HK-2 (cell line): ENCODE measurements around the gene SHC1.

Source experiments
- DNase-seq: peaks from one replicate; pipeline ENCODE4 v3.0.0-alpha.2; 2018; ENCODE audit not compliant: unreplicated experiment

Gene SHC1

GRCh38 chr1:154973344-154974101 lies 3.0 kb upstream of the SHC1 start:
- peak; percentile 97 for DNase-seq

- peak; percentile 94 for DNase-seq
Observed at GRCh38 chr1:154972517-154973343, 2.2 kb upstream of the SHC1 start.

- no peak for DNase-seq
Observed at GRCh38 chr1:154972213-154972516, 1.6 kb upstream of the SHC1 start.

- DNase-seq, result no peak
Observed at GRCh38 chr1:154971341-154971998, 923 bp upstream of the SHC1 start.

- DNase-seq, result no peak
Observed at GRCh38 chr1:154969860-154970452, 591 bp downstream of the SHC1 start.

- no peak for DNase-seq
Observed at GRCh38 chr1:154969246-154969645, 1.3 kb downstream of the SHC1 start.

- no peak for DNase-seq
Observed at GRCh38 chr1:154968731-154969130, 1.8 kb downstream of the SHC1 start.

GRCh38 chr1:154967331-154967950 lies 3.1 kb downstream of the SHC1 start:
- no peak for DNase-seq

- no peak for DNase-seq
Observed at GRCh38 chr1:154966111-154966510, 4.4 kb downstream of the SHC1 start.

GRCh38 chr1:154964359-154964758 lies 6.2 kb downstream of the SHC1 start:
- DNase-seq, result no peak

GRCh38 chr1:154963643-154964042 lies 6.9 kb downstream of the SHC1 start:
- no peak for DNase-seq

- DNase-seq, result no peak
Observed at GRCh38 chr1:154962795-154963330, 7.7 kb downstream of the SHC1 start.

- no peak for DNase-seq
Observed at GRCh38 chr1:154962156-154962749, 8.3 kb downstream of the SHC1 start.

GRCh38 chr1:154961207-154962155 lies 9.1 kb downstream of the SHC1 start, which contains the start of gene PYGO2:
TSS of gene PYGO2 (minus strand) at chr1:154961782. CDS start at chr1:154961576, 206 bp downstream.
- DNase-seq, result peak; percentile 83

- DNase-seq, result no peak
Observed at GRCh38 chr1:154960446-154961136, 10.0 kb downstream of the SHC1 start.

- DNase-seq, result no peak
Observed at GRCh38 chr1:154959426-154959780, 11.1 kb downstream of the SHC1 start.

GRCh38 chr1:154958681-154959425 lies 11.7 kb downstream of the SHC1 start:
- DNase-seq, result no peak

GRCh38 chr1:154958036-154958435 lies 12.5 kb downstream of the SHC1 start:
- DNase-seq, result no peak
